ENCODE measurements around the gene PROCR.
"Not testable (repeated sequence)": the region's sequence is repeated elsewhere in the genome, so short reads cannot be mapped to it uniquely, and the experiment has no call there.

PROCR gene

GRCh38 chr20:35199740-35200139 is 27.9 kb downstream of the PROCR start:
- Histone ChIP-seq H3K4me3 (replicated peaks; ENCODE audit: low read depth, low read length) (no peak overlapping the region), H3K27me3 (replicated peaks; ENCODE audit: control insufficient read depth, insufficient read depth, low read length) (no peaks in the 10 kb centered on the region), H3K36me3 (ENCODE audit: control insufficient read depth, insufficient read depth, low read length) (no peaks in the 10 kb centered on the region)
- no peak for TF ChIP-seq CTCF (IDR thresholded peaks at IDR 0.05; ENCODE audit: insufficient read depth, low read length, poor library complexity, severe bottlenecking)
- no peak for DNase-seq (ENCODE audit: extremely low read depth, insufficient read length)

DNA sequence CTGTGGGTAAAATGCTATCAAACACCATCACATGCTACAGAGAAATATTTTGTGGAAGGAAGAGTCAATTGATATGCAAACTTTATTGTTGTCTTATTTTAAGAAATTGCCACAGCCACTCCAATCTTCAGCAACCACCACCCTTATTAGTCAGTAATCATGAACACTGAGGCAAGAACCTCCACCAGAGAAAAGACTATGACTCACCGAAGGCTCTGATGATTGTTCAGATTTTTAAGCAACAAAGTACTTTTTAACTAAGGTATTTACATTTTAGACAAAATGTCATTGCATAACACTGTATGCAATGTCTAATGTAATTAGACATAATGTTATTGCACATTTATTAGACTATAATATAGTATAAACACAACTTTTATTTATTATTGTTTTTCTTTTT is 28.4 kb downstream of the PROCR start:
- no peak for TF ChIP-seq CTCF (IDR thresholded peaks at IDR 0.05; ENCODE audit: insufficient read depth, low read length, poor library complexity, severe bottlenecking)
- Histone ChIP-seq H3K4me3 (replicated peaks; ENCODE audit: low read depth, low read length) (no peak overlapping the region), H3K36me3 (ENCODE audit: control insufficient read depth, insufficient read depth, low read length) (no peaks in the 10 kb centered on the region), H3K27me3 (replicated peaks; ENCODE audit: control insufficient read depth, insufficient read depth, low read length) (no peaks in the 10 kb centered on the region)
- no peak for DNase-seq (ENCODE audit: extremely low read depth, insufficient read length)

DNA sequence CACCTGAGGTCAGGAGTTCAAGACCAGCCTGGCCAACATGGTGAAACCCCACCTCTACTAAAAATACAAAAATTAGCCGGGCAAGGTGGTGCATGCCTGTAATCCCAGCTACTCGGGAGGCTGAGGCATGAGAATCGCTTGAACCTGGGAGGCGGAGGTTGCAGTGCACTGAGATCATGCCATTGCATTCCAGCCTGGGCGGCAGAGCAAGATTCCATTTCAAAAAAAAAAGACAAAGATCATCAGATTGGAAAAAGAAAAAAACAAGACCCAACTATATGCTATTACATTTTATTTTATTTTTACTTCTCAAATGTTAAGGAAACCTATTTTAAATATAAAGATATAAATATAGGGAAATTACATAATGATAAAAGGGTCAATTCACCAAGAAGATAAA is 29.6 kb downstream of the PROCR start:
- H3K36me3 ChIP-seq (ENCODE audit: control insufficient read depth, insufficient read depth, low read length); H3K27me3 ChIP-seq (replicated peaks; ENCODE audit: control insufficient read depth, insufficient read depth, low read length); DNase-seq (ENCODE audit: extremely low read depth, insufficient read length); H3K4me3 ChIP-seq (replicated peaks; ENCODE audit: low read depth, low read length): not testable (repeated sequence)

DNA sequence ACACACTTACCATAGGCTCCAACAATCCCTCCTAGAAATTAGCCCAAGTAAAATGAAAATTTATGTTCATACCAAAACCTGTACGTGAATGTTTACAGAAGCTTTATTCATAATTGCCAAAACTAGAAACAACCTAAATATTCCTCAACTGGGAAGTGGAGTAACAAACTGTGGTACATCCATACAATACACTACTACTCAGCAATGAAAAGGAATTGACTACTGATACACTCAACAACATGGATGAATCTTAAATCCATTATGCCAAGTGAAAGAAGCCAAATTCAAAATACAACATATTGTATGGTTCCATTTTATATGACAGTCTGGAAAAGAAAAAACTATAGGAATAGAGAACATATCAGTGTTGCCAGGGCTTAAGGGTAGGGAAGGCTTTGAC is 34.9 kb downstream of the PROCR start:
- no peaks in the 10 kb centered on the region for H3K36me3 ChIP-seq (ENCODE audit: control insufficient read depth, insufficient read depth, low read length)
- no peak for TF ChIP-seq CTCF (IDR thresholded peaks at IDR 0.05; ENCODE audit: insufficient read depth, low read length, poor library complexity, severe bottlenecking)
- DNase-seq (ENCODE audit: extremely low read depth, insufficient read length): no peak
- no peak overlapping the region for H3K4me3 ChIP-seq (replicated peaks; ENCODE audit: low read depth, low read length)
- no peaks in the 10 kb centered on the region for H3K27me3 ChIP-seq (replicated peaks; ENCODE audit: control insufficient read depth, insufficient read depth, low read length)

DNA sequence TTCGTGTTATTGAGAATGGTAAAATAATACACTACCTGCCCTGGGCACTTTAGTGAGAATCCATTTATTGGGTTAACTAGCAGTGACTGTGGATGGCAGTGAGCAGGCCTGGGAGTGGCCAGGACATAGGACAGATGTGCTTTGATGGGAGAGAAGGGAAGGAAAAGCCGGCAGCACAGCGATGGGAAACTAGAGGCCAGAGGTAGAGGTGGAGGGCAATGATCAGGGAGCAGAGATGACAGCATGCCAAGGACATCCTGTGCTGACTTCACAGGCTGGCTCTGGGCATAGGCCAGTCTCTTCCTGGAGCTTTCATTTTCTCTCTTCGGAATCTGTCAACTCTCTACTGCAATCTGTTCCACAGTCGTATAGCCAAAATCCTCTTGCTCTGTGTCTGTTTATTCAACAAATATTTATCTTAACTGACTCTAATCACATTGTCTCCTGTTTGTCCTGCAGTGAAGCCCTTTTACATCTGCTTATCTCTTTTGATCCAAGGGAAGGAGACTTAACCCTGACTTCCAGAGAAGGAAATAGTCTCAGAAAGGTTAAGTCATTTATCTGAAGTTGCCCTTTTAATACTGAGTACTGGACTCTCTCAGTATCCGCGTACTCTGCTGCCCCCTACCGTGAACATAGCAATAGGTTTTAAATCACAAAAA is 36.2 kb downstream of the PROCR start:
- Histone ChIP-seq H3K36me3 (ENCODE audit: control insufficient read depth, insufficient read depth, low read length) (no peaks in the 10 kb centered on the region), H3K4me3 (replicated peaks; ENCODE audit: low read depth, low read length) (no peak overlapping the region), H3K27me3 (replicated peaks; ENCODE audit: control insufficient read depth, insufficient read depth, low read length) (no peaks in the 10 kb centered on the region)
- DNase-seq (ENCODE audit: extremely low read depth, insufficient read length): no peak
- peak; percentile 72 for TF ChIP-seq CTCF (IDR thresholded peaks at IDR 0.05; ENCODE audit: insufficient read depth, low read length, poor library complexity, severe bottlenecking)

DNA sequence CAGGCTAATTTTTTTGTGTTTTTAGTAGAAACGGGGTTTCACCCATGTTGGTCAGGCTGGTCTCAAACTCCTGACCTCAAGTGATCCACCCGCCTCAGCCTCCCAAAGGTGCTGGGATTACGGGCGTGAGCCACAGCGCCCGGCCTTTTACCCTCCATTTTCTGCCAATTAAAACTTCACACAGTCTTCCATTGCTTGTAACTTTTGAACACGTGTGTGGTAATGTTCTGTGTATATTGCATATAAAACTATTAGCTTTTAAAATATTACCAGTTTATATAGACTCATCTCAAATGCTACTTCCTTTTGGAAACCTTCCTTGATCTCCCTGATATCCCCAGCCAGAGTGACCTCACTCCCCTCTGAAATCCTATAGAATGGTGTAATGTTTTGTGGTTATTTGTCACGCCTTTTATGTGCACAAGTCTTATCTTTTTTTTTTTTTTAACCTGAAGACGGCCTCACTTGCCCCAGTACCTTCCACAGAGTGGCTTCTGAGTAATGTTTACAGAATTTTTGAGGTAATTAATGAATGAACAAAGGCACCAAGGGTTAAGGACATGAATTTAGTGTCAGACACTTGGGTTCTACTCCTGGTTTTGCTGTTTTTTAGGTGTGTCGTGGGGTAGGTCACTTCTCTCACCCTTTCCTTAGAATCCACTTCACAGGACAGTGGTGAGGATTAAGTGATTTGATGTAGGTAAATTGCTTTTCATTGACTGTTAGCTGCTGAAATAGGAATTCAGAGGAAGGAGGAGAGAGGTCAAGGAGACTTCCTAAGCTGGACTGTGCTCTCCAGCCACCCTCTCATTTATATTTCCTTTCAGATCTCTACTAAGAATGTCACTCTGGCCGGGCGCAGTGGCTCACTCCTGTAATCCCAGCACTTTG is 43.4 kb downstream of the PROCR start:
- no peak overlapping the region for H3K4me3 ChIP-seq (replicated peaks; ENCODE audit: low read depth, low read length)
- no peak for DNase-seq (ENCODE audit: extremely low read depth, insufficient read length)
- no peaks in the 10 kb centered on the region for H3K36me3 ChIP-seq (ENCODE audit: control insufficient read depth, insufficient read depth, low read length)
- H3K27me3 ChIP-seq (replicated peaks; ENCODE audit: control insufficient read depth, insufficient read depth, low read length): no peaks in the 10 kb centered on the region
- no peak for TF ChIP-seq CTCF (IDR thresholded peaks at IDR 0.05; ENCODE audit: insufficient read depth, low read length, poor library complexity, severe bottlenecking)
